A549 (cell line): ENCODE results near the gene PKN2. TPM values are rescaled to one million over a fixed set of nuclear protein-coding genes. Genes with fewer than 3 reads are reported as not detected.

Experiments used
- ATAC-seq, 2 experiments: fragments of 200-7000 bp in 1 of 2; fragments of >200 bp in 1 of 2; cut with Nextera tagmentation in 1 of 2; cut with Tn5 transposase in 1 of 2; 3 replicates each; pipeline versions ENCODE4 v1.8.0 to v1.9.1; 2018 to 2020; ENCODE audit warnings: mild to moderate bottlenecking in 1 of 2, moderate library complexity in 1 of 2
- CTCF ChIA-PET: fragments of 300-600 bp; sonication (Branson Sonifier 250); formaldehyde crosslinking; extraction: SDS; loops from one replicate; lab custom pipeline; 2021; ENCODE audit warnings: antibody characterized with exemption, inconsistent platforms; lab: Yijun Ruan, JAX
- POLR2A ChIA-PET: fragments of 350-600 bp; formaldehyde crosslinking; extraction: SDS; loops from one replicate; lab custom pipeline; 2021; ENCODE audit warnings: antibody characterized with exemption, inconsistent platforms; lab: Yijun Ruan, JAX
- DNase-seq, 2 experiments: peaks; one replicate each; pipeline versions ENCODE4 v3.0.0 to v3.0.0-alpha.2; 2011 to 2016; ENCODE audit warnings: low read depth in 1 of 2, low spot score in 1 of 2
- FAIRE-seq: peaks from 2 replicates; lab custom pipeline; 2011; peaks lifted over from hg19 to GRCh38; lab: Jason Lieb, UNC
- H3K27ac ChIP-seq, 2 experiments: fragments of >200 bp; sonication (Bioruptor Twin); formaldehyde crosslinking; 3 replicates each; pipeline ENCODE4 v1.5.1; 2016 to 2017
- H3K4me1 ChIP-seq: fragments of >200 bp; sonication (Bioruptor Twin); formaldehyde crosslinking; 3 replicates; pipeline ENCODE4 v1.6.1; 2016
- H3K4me2 ChIP-seq: fragments of >200 bp; sonication (Bioruptor Twin); formaldehyde crosslinking; 3 replicates; pipeline ENCODE4 v1.6.1; 2016
- H3K4me3 ChIP-seq: fragments of >200 bp; sonication (Bioruptor Twin); formaldehyde crosslinking; 3 replicates; pipeline ENCODE4 v1.5.1; 2016
- H3K9me3 ChIP-seq: fragments of >200 bp; sonication (Bioruptor Twin); formaldehyde crosslinking; 3 replicates; pipeline ENCODE4 v1.6.1; 2016
- BCL3 ChIP-seq: fragments of >200 bp; sonication (Bioruptor Twin); formaldehyde crosslinking; IDR thresholded peaks from 3 replicates; pipeline ENCODE4 v1.6.1; 2016
- BHLHE40 ChIP-seq: IDR thresholded peaks from 2 replicates; pipeline ENCODE4 v1.6.1; 2012; ENCODE audit warnings: low read depth, low read length, inconsistent platforms
- CHD2 ChIP-seq: fragments of 150-350 bp; IDR thresholded peaks from 2 replicates; pipeline ENCODE4 v1.6.1; 2014; ENCODE audit warnings: low read length; ENCODE audit not compliant: partially characterized antibody
- EHMT2 ChIP-seq: fragments of 200-600 bp; sonication (generic); IDR thresholded peaks from 2 replicates; pipeline ENCODE4 v1.6.1; 2016; ENCODE audit warnings: antibody characterized with exemption, low read depth, mild to moderate bottlenecking, moderate library complexity
- FOSB ChIP-seq: fragments of 250-450 bp; sonication (Bioruptor Pico); IDR thresholded peaks from 2 replicates; pipeline ENCODE4 v1.5.0; 2020; ENCODE audit warnings: mild to moderate bottlenecking, moderate library complexity
- FOSL2 ChIP-seq, 2 experiments: fragments of 450-650 bp in 1 of 2; fragments of >200 bp in 1 of 2; sonication (Bioruptor Twin) in 1 of 2; formaldehyde crosslinking; IDR thresholded peaks; 2 replicates each; pipeline versions ENCODE4 v1.5.0 to v1.6.1; 2016 to 2020; ENCODE audit warnings: mild to moderate bottlenecking in 1 of 2, moderate library complexity in 1 of 2
- FOXS1 ChIP-seq: fragments of 250-450 bp; sonication (Bioruptor Pico); IDR thresholded peaks from 2 replicates; pipeline ENCODE4 v1.5.0; 2020; ENCODE audit warnings: mild to moderate bottlenecking, moderate library complexity
- GATA3 ChIP-seq: IDR thresholded peaks from 2 replicates; pipeline ENCODE4 v1.6.1; 2012; ENCODE audit warnings: borderline replicate concordance
- HDAC2 ChIP-seq: fragments of 200-600 bp; sonication (generic); IDR thresholded peaks from 2 replicates; pipeline ENCODE4 v1.6.1; 2016
- HES2 ChIP-seq: fragments of >200 bp; sonication (Bioruptor Twin); formaldehyde crosslinking; IDR thresholded peaks from 2 replicates; pipeline ENCODE4 v1.6.1; 2016
- HEYL ChIP-seq: fragments of 250-450 bp; sonication (Bioruptor Pico); IDR thresholded peaks from 2 replicates; pipeline ENCODE4 v1.8.0; 2021; ENCODE audit warnings: mild to moderate bottlenecking, moderate library complexity
- HOXA7 ChIP-seq: fragments of 250-450 bp; sonication (Bioruptor Pico); IDR thresholded peaks from 2 replicates; pipeline ENCODE4 v1.5.0; 2020; ENCODE audit warnings: mild to moderate bottlenecking, moderate library complexity
- HOXB13 ChIP-seq: fragments of 250-450 bp; sonication (Bioruptor Pico); IDR thresholded peaks from 2 replicates; pipeline ENCODE4 v1.5.0; 2020; ENCODE audit warnings: low read depth, mild to moderate bottlenecking, moderate library complexity
- JUNB ChIP-seq: fragments of >200 bp; sonication (Bioruptor Twin); formaldehyde crosslinking; IDR thresholded peaks from 2 replicates; pipeline ENCODE4 v1.6.1; 2016
- KDM1A ChIP-seq: fragments of 200-600 bp; sonication (generic); IDR thresholded peaks from 2 replicates; pipeline ENCODE4 v1.6.1; 2016; ENCODE audit warnings: low read depth, mild to moderate bottlenecking
- MAX ChIP-seq: IDR thresholded peaks from 2 replicates; pipeline ENCODE4 v1.6.1; 2012
- MYC ChIP-seq: IDR thresholded peaks from 2 replicates; pipeline ENCODE4 v1.6.1; 2012; ENCODE audit warnings: mild to moderate bottlenecking, inconsistent platforms, low read length, improper control_type of control experiment, borderline replicate concordance
- NR3C1 ChIP-seq: fragments of >200 bp; sonication (Bioruptor Twin); formaldehyde crosslinking; IDR thresholded peaks from 3 replicates; pipeline ENCODE4 v1.6.1; 2017
- POLR2AphosphoS2 ChIP-seq: conservative IDR thresholded peaks from 2 replicates; pipeline ENCODE4 v1.6.1; 2012; ENCODE audit warnings: low read length, improper control_type of control experiment, inconsistent platforms
- RARB ChIP-seq: fragments of 250-450 bp; sonication (Bioruptor Pico); IDR thresholded peaks from 2 replicates; pipeline ENCODE4 v1.8.0; 2021; ENCODE audit warnings: mild to moderate bottlenecking, moderate library complexity
- SMC3 ChIP-seq: fragments of >200 bp; sonication (Bioruptor Twin); formaldehyde crosslinking; IDR thresholded peaks from 3 replicates; pipeline ENCODE4 v1.6.1; 2018; ENCODE audit warnings: inconsistent platforms
- TP53 ChIP-seq: fragments of 250-450 bp; sonication (Bioruptor Pico); IDR thresholded peaks from 2 replicates; pipeline ENCODE4 v1.5.0; 2021; ENCODE audit warnings: mild to moderate bottlenecking, moderate library complexity
- ZC3H11A ChIP-seq: fragments of 450-650 bp; IDR thresholded peaks from 2 replicates; pipeline ENCODE4 v1.6.1; 2014; ENCODE audit warnings: antibody characterized with exemption, mild to moderate bottlenecking
- WGBS: methylation state at CpG from one replicate; pipeline ENCODE4 v1.1.6; 2017; ENCODE audit errors: missing lambda C conversion rate; 5-methylcytosine and 5-hydroxymethylcytosine counted together
- polyA plus RNA-seq, 4 experiments: library from polyadenylated mRNA; depleted of rRNA in 3 of 4; stranded (reverse); fragments of >200 nt; fragmentation: RNase III in 1 of 4; extraction: RNeasy Plus Mini Kit Qiagen cat#74134 plus additional on column Dnase treatment in 1 of 4; gene quantifications; 2 replicates in 3 of 4; 3 replicates in 1 of 4; pipeline ENCODE4 v1.2.3, GENCODE V29; 2011 to 2017
- TF ChIP-seq, protein P1 (sequence below): fragments of 200-600 bp; sonication (generic); IDR thresholded peaks from 2 replicates; pipeline ENCODE4 v1.6.1; 2016; ENCODE audit warnings: antibody characterized with exemption, mild to moderate bottlenecking, moderate library complexity
- TF ChIP-seq, protein P2 (sequence below): IDR thresholded peaks from 2 replicates; pipeline ENCODE4 v1.6.1; 2012; ENCODE audit warnings: low read depth, borderline replicate concordance

The PKN2 gene
- polyA plus RNA-seq, 2 of the 4 experiments (the other 2 are of a cell fraction), result 14.4 to 39.6 TPM

GRCh38 chr1:88673446-88673845 lies 10.6 kb upstream of the PKN2 start:
- Histone ChIP-seq H3K4me1 (no peaks in the 10 kb centered on the region), H3K4me3 (no peak overlapping the region), H3K4me2 (no peak overlapping the region), H3K27ac (no peak overlapping the region), H3K9me3 (no peaks in the 10 kb centered on the region)
- TF ChIP-seq BHLHE40, result no peak
- no peak for TF ChIP-seq RARB (CRISPR knock-in tag)
- no peak for TF ChIP-seq KDM1A
- TF ChIP-seq, protein P1, sequence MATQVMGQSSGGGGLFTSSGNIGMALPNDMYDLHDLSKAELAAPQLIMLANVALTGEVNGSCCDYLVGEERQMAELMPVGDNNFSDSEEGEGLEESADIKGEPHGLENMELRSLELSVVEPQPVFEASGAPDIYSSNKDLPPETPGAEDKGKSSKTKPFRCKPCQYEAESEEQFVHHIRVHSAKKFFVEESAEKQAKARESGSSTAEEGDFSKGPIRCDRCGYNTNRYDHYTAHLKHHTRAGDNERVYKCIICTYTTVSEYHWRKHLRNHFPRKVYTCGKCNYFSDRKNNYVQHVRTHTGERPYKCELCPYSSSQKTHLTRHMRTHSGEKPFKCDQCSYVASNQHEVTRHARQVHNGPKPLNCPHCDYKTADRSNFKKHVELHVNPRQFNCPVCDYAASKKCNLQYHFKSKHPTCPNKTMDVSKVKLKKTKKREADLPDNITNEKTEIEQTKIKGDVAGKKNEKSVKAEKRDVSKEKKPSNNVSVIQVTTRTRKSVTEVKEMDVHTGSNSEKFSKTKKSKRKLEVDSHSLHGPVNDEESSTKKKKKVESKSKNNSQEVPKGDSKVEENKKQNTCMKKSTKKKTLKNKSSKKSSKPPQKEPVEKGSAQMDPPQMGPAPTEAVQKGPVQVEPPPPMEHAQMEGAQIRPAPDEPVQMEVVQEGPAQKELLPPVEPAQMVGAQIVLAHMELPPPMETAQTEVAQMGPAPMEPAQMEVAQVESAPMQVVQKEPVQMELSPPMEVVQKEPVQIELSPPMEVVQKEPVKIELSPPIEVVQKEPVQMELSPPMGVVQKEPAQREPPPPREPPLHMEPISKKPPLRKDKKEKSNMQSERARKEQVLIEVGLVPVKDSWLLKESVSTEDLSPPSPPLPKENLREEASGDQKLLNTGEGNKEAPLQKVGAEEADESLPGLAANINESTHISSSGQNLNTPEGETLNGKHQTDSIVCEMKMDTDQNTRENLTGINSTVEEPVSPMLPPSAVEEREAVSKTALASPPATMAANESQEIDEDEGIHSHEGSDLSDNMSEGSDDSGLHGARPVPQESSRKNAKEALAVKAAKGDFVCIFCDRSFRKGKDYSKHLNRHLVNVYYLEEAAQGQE, result no peak
- no peak for TF ChIP-seq FOSB (CRISPR knock-in tag)
- CTCF ChIA-PET, result no interaction called here
- FAIRE-seq (no peak), DNase-seq (no peak), ATAC-seq (no peak)
- POLR2A ChIA-PET, result no interaction called here

GRCh38 chr1:88678405-88678804 lies 5.7 kb upstream of the PKN2 start:
- ATAC-seq (no peak), DNase-seq (peak in 1 of 2 experiments; percentile 11), FAIRE-seq (no peak)
- H3K4me3 ChIP-seq, result no peak overlapping the region
- no peaks in the 10 kb centered on the region for H3K9me3 ChIP-seq
- peaks cover 3% of the 10 kb centered on the region; the same call in 1 of the 3 replicates for H3K4me1 ChIP-seq
- no peak overlapping the region for H3K27ac ChIP-seq
- WGBS, result 74% methylated on average over 3 of the region's 3 CpGs
- no peak for TF ChIP-seq HOXB13
- no peak for TF ChIP-seq HEYL (CRISPR knock-in tag)
- TF ChIP-seq HES2, result no peak
- TF ChIP-seq NR3C1, result no peak
- POLR2A ChIA-PET, result no interaction called here
- CTCF ChIA-PET, result no interaction called here
- H3K4me2 ChIP-seq, result no peak overlapping the region

- ChIA-PET CTCF (no interaction called here), POLR2A (no interaction called here)
- DNase-seq, result no peak
- 38% methylated on average over 3 of the region's 3 CpGs for WGBS
- Histone ChIP-seq H3K4me1 (peaks cover 3% of the 10 kb centered on the region; the same call in 1 of the 3 replicates), H3K4me3 (no peak overlapping the region), H3K4me2 (no peak overlapping the region), H3K27ac (no peak overlapping the region), H3K9me3 (no peaks in the 10 kb centered on the region)
- FAIRE-seq, result no peak
- no peak for TF ChIP-seq FOSB (CRISPR knock-in tag)
- TF ChIP-seq BCL3, result no peak
- no peak for TF ChIP-seq ZC3H11A
- no peak for TF ChIP-seq SMC3
- TF ChIP-seq MYC, result no peak
- TF ChIP-seq, protein P2, sequence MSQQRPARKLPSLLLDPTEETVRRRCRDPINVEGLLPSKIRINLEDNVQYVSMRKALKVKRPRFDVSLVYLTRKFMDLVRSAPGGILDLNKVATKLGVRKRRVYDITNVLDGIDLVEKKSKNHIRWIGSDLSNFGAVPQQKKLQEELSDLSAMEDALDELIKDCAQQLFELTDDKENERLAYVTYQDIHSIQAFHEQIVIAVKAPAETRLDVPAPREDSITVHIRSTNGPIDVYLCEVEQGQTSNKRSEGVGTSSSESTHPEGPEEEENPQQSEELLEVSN, result no peak
- no peak for TF ChIP-seq KDM1A
- TF ChIP-seq GATA3, result no peak
- TF ChIP-seq BHLHE40, result no peak
- no peak for TF ChIP-seq POLR2AphosphoS2
- no peak for TF ChIP-seq FOXS1
- no peak for TF ChIP-seq MAX
- TF ChIP-seq HEYL (CRISPR knock-in tag), result no peak
- no peak for TF ChIP-seq CHD2
- TF ChIP-seq JUNB, result no peak
- TF ChIP-seq FOSL2 (IDR thresholded peaks at IDR 0.05), result no peak
- no peak for TF ChIP-seq FOSL2 (CRISPR knock-in tag; IDR thresholded peaks at IDR 0.05)
- no peak for TF ChIP-seq EHMT2
- TF ChIP-seq HDAC2, result no peak
- no peak for TF ChIP-seq TP53 (CRISPR knock-in tag)
- no peak for TF ChIP-seq HOXA7 (CRISPR knock-in tag)
- no peak for ATAC-seq
These were observed 3.6 kb upstream of the PKN2 start for GRCh38 chr1:88680471-88680870.
